SIG-M5 treated with dmso at 0.1 percent for 504 hours (cell line): ENCODE results near the gene DNAH1.

Experiments used
- DNase-seq: peaks from one replicate; lab custom pipeline; 2025; ENCODE audit not compliant: unreplicated experiment; lab: John Stamatoyannopoulos, UW

DNAH1 gene

DNA sequence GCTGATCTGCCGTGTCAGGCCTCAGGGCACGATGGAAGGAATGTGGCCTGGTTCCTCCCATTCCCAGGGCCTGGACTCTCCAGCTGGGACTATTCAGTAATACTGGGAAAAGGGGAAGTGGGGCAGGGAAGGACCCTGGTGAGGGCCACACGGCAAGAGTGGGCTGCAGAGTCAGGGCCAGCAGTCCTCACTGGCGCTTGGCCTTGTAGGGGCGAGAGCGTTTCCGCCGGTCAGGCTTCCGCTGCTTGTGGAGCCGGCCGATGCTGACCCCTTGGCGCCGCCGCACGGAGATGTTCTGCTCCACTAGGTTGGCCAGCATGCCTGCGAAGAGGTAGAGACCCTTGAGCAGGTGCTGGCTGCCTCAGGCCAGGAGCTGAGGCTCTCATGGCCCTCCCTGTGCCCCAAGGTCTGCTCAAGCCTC, 86.0 kb downstream of the DNAH1 start:
- DNase-seq, result no peak

DNA sequence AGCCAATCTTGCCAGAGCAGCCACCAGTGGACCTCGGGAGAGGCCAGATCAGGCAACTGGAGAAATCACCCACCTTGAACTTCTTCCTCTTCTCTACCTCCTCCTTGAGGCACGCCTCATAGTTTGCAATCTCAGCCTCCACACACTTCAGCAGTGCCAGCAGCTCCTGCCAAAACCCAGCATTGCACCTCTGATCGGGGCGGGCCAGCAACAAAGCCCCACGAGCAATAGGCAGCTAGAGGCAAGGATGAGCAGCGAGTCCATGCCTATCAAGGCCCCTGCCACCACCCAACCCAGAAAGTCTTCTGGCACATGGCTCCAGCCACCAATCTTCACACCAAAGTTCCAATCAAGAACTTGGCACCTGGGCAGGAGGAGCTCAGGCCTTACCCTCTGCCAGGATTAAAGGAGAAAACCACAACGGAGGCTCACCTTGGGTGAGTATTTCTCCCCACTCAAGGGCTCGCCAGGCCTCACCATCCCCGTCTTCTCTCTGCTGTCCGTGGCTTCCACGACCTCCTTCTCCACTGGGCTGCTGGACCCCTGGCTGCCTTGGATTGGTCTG, 86.7 kb downstream of the DNAH1 start:
- DNase-seq, result no peak

DNA sequence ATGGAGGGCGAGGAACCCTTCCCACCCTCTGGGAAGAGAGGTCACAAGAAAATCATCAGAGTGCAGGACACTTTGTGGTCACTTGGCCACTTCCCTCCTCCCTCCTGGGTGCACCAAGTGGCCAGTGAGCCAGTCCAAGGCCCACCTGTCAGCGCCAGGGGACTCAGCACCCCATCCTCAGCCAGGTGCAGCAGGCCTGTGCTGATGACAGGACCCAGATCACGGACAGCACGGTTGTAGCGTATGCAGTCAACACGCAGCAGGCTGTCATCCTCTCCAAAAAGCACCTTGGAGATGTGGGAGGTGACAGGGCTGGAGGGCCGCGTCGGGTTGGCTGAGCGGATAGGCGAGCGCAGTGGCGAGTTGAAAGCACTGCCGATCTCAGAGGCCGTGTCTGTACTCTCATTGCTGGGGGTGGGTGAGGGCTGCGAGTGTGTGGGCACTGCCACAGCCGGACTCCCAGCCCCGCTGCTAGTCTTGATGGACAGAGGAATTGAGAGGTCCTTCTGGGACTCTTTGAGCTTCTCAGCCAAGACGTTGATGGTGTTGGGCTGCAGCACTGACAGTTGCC, 87.2 kb downstream of the DNAH1 start:
- no peak for DNase-seq

- DNase-seq, result no peak
Observed at GRCh38 chr3:52403955-52404354, 87.8 kb downstream of the DNAH1 start.

- DNase-seq, result no peak
Observed at GRCh38 chr3:52404391-52404790, 88.3 kb downstream of the DNAH1 start.

DNA sequence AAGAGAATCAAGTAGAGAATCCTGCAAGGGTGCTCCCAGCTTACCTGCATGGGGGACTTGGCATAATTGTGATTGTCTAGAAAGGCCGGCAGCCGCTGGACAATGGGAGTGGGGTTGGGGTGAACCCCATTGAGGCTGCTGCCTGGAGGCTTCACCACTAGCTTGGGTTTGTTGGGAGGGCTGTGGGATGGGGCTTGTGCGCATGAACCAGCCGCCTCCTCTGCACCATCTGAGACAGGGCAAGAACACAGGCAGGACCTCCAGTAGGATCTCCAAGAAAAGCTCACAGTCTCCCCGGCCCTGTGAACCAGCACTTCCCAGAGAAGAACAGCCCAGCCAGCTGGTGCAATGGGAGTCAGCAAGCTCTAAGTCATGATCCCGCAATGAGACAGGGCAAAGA, 88.9 kb downstream of the DNAH1 start:
- DNase-seq, result no peak

- DNase-seq, result no peak
Observed at GRCh38 chr3:52405601-52406110, 89.5 kb downstream of the DNAH1 start.

GRCh38 chr3:52406231-52406661, 90.1 kb downstream of the DNAH1 start:
- no peak for DNase-seq

DNA sequence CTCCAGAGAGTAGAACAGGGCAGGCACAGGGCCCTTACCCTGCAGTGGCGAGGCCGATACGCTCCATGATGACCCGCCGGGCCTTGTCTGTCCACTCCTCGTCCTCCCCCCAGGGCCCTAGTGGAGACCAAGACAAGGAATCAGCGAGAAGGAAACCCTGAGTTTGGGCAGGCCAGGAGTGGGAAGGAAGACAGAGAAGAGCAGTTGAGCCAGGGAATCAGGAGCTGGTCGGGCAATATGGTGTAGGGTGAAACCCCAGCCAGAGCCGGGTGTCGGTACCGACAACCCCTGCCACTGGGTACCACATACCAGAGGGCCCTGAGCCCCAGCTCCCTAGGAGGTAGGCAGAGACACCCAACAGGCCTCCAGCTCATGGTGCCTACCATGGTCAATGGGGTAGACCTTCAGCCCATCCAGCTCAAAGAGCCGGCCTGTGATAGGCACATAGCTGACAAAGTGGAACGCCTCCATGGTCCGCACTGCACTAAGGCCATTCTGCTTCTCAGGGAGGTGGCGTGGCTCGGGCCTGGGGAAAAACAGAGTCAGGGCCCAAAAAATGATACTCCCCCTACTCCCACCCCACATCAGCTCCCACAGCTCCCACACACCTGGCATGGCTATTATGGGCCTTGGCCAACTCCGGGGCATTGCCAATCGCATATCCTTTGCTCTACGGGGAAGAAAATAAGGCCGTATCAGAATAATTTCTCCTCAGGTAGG, 90.8 kb downstream of the DNAH1 start:
- no peak for DNase-seq

GRCh38 chr3:52407779-52408178, 91.7 kb downstream of the DNAH1 start:
- DNase-seq, result no peak

DNA sequence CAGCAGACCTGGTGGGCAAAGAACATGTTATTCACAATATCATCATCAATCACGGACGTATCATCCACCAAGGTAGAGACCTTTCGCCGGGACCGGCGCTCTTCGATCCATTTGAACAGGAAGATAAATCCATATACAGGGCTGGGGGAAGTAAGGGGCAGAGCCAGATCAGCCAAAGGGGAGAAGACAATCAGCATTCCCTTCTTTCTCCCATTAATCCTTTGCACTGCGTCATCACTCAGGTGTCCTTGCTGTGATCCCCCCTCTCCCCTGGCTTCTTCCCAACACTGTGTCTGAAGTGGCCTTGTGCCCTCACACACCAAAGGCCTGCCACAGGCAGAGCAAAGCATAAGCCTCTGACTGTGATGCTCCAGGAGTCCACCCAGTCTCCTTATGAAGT, 92.3 kb downstream of the DNAH1 start:
- DNase-seq, result no peak

DNA sequence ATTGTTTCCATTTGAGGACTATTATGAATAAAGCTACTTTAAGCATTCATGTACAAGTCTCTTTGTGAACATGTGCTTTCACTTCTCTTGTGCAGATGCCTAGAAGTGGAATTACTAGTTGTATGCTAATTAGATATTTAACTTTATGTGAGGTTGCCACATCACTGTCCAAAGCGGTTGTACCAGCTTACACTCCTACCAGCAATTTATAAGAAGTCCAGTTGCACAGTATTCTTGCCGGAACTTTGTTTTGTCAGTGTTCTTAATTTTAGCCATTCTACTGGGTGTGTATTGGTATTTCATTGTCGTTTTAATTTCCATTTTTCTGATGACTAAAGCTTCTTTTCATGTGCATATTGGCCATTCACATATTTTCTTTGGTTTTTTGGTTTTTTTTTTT, 99.7 kb downstream of the DNAH1 start:
- no peak for DNase-seq

- DNase-seq, result no peak
Observed at GRCh38 chr3:52420388-52420787, 104.3 kb downstream of the DNAH1 start.

- no peak for DNase-seq
Observed at GRCh38 chr3:52422669-52423068, 106.5 kb downstream of the DNAH1 start.

- no peak for DNase-seq
Observed at GRCh38 chr3:52423173-52423572, 107.1 kb downstream of the DNAH1 start.

GRCh38 chr3:52428151-52429005, 112.3 kb downstream of the DNAH1 start:
- DNase-seq, result peak; percentile 79

DNA sequence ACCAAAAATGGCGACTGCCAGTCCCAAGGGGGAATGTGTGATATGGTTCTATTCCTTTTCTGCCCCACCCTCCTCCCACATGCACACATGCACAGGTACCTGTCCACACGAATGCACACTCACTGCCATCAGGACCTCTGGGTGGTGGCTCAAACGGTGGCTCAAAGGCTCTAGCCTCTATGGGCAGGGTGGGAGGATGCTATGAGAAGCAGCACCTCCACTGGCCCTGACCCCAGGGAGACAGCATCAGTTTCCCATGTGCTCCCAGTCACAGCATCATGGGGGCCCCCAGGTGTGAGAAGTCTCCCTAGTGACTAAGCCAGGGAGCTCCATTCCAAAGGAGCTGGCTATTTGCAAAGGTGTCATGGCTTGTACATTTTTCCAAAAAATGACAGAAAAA, 112.9 kb downstream of the DNAH1 start:
- DNase-seq, result no peak

DNA sequence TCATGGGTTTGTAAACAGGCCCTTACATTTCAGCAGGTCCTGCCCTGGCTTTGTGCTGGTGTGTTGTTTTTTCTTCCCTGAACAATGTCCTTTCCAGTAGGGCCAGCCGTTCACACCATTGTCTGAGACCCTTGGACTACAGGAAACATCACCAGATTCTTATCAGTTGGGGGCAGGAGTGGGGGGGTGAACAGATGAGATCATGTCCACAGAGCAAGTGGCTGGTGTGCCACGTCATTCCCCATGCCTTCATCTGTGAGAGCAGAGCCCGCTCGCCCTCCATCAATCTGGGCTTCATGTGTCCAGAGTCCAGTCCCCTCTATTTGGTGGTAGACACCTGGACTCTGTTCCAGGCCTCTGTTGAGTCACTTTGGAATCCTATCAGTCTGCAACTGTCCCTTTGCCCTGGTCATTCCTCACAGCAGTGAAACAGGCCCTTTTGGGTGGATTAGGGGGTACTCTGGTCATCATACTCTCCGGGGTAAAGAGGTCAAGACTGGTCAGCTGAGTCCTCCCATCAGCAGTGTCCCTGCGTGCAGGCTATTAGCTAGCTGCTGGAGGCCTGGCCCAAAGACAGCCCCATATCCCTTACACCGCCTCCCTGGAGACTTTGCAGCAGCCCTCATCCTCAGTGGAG, 113.8 kb downstream of the DNAH1 start:
- DNase-seq, result no peak

DNA sequence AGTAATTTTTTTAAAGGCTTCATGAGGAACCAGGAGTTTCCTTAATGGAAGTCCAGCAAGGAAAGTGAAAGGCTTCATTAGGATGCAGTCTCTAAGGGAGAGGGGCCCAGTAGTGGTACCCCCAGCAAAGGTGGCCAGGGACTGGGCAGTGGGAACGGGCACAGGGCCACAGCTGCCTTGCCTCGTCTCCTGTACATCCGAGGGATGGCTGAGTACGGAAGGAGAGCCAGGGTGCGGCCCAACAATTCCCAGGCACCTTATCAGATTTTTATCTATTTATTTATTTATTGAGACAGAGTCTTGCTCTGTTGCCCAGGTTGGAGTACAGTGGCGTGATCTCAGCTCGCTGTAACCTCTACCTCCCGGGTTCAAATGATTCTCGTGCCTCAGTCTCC, 114.3 kb downstream of the DNAH1 start:
- no peak for DNase-seq

DNA sequence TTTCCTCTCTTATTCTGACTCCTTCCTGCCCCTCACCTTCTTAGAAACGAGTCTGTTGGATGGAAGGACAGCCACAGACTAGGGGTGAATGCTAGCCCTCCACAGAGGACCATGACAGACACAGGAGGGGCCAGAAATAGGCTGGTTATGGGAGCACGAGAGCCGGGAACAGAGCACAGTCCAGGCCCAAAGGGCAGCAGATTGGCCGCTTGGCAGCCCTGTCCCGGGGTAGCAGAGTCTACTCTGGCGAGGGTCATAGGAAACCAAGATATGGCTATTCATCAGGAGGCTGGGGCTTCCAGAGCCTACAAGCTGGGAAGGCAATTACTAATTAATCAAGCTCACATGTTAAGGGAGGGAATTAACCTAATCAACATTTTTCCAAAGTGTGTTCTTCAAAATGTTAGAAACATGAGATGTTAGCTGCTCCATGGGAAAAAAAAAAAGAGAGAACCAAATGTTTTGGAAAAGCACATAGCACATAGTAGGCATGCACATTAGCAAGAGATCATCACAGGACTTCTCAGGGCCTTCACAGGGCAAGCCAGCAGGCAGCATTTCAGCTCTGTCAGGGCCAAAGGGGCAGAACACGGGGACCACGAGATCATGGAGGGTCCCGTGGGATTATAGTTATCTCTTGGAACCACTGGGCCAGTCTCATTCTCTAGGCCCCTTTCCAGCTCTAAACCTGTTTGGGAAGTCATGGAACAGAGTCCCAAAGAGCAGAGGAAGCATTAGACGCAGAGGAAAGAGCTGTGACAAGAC, 115.5 kb downstream of the DNAH1 start:
- no peak for DNase-seq
